ENCODE results near the gene PPP5C. TPM values are rescaled to one million over a fixed set of nuclear protein-coding genes. Genes with fewer than 3 reads are reported as not detected.

Gene PPP5C
- total and polyA plus RNA-seq, 2 of the 13 experiments (the other 11 are each of a cell fraction or from before 2014, with no cell fraction given) = 41.6 to 67.9 TPM

- no TSS peak for BruUV-seq (replicated peaks)
- no peak overlapping the region for H3K4me3 ChIP-seq (replicated peaks in 1 of 3; ENCODE audit: insufficient read depth in 1 of 3, low read depth in 2 of 3, low read length in 3 of 3)
- ATAC-seq (no peak), FAIRE-seq (no peak), DNase-seq (ENCODE audit: low spot score) (no peak)
- no peaks in the 10 kb centered on the region for H4K20me1 ChIP-seq (ENCODE audit: insufficient read depth, low read length)
- ChIA-PET POLR2A (no interaction called here), CTCF (ENCODE audit: low intra/inter-chr PET ratio, low total read pairs) (no interaction called here)
- no peak overlapping the region for H3K4me2 ChIP-seq (ENCODE audit: low read depth, low read length)
- H3K4me1 ChIP-seq (ENCODE audit: insufficient read depth, low read length) = peaks cover 11% of the 10 kb centered on the region
- in situ Hi-C loops (cut with HindIII; ENCODE audit: extremely low pct_ligation_motif_present, low pct_unique_long_range_greater_than_20kb) = no loop called here
- intact Hi-C loops (cut with micrococcal nuclease; ENCODE audit: unreplicated experiment) = no loop called here
- no peak overlapping the region for H3K9ac ChIP-seq (ENCODE audit: insufficient read depth, low read depth, low read length)
- no peaks in the 10 kb centered on the region for H3K9me3 ChIP-seq (ENCODE audit: low read length)
- H3K79me2 ChIP-seq (ENCODE audit: insufficient read depth, low read length) = no peaks in the 10 kb centered on the region
- 92% methylated on average over 21 of the region's 25 CpGs for WGBS (ENCODE audit: low lambda C conversion rate)
- H3K27ac ChIP-seq (ENCODE audit: extremely low read length, insufficient read depth, low read length) = no peak overlapping the region
- H3K36me3 ChIP-seq (replicated peaks in 1 of 2; ENCODE audit: control insufficient read depth in 1 of 2, insufficient read depth in 2 of 2, low read length in 2 of 2) = peaks cover 20 to 57% of the 10 kb centered on the region in 2 experiments
- TF ChIP-seq ZNF674 (CRISPR knock-in tag; IDR thresholded peaks at IDR 0.05; ENCODE audit: low read depth) (no peak), AGO2 (optimal IDR thresholded peaks at IDR 0.05; ENCODE audit: low read depth, low read length) (peak; percentile 17), POGZ (CRISPR knock-in tag; IDR thresholded peaks at IDR 0.05) (no peak), ZNF670 (CRISPR knock-in tag; IDR thresholded peaks at IDR 0.05; ENCODE audit: borderline replicate concordance) (no peak), ZNF280B (CRISPR knock-in tag; IDR thresholded peaks at IDR 0.05; ENCODE audit: borderline replicate concordance) (no peak), MED8 (CRISPR knock-in tag; IDR thresholded peaks at IDR 0.05; ENCODE audit: insufficient replicate concordance) (no peak)
- H3K27me3 ChIP-seq (ENCODE audit: control insufficient read depth in 1 of 2, insufficient read depth in 2 of 2, low read length in 2 of 2) = no peaks in the 10 kb centered on the region
- H2AFZ ChIP-seq (ENCODE audit: low read length) = no peak overlapping the region
Observed at GRCh38 chr19:46388311-46389095, 41.6 kb downstream of the PPP5C start.
